ENCODE measurements around the gene TBC1D10A. TPM values are rescaled to one million over a fixed set of nuclear protein-coding genes. Genes with fewer than 3 reads are reported as not detected.

The TBC1D10A gene
- total and polyA plus RNA-seq, 2 donors (not counting 1 experiment from before 2014, with no cell fraction given): 10.8 to 11.7 TPM

DNA sequence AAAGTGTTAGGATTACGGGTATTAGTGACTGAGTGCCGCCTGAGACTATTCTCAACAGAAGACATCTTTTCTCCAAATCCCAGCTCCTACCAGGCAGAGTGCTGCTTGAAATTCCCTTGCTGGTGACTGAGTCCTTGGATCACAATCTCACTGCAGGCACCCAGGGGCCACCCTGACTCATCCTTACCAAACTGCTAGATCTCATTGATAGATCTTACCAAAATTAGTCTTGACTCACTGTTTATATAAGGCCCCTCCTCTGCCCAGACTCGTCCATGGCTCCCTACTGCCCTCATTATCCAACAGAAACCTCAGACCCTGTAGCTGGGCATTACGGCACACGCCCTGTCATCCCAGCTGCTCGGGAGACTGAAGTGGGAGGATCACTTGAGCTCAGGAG is 14.7 kb downstream of the TBC1D10A start:
- H3K9me3 ChIP-seq (ENCODE audit: control insufficient read depth, insufficient read depth, low read depth, low read length): no peaks in the 10 kb centered on the region
- H3K4me3 ChIP-seq (replicated peaks in 1 of 4; ENCODE audit: control extremely low read depth in 1 of 4, insufficient read depth in 1 of 4, low read depth in 3 of 4, low read length in 4 of 4): no peak overlapping the region
- H3K9ac ChIP-seq (ENCODE audit: insufficient read depth, low read length): no peak overlapping the region
- H3K4me1 ChIP-seq (ENCODE audit: control insufficient read depth, extremely low read depth, insufficient read depth, low read length): peaks cover 32% of the 10 kb centered on the region
- TF ChIP-seq, protein P1, sequence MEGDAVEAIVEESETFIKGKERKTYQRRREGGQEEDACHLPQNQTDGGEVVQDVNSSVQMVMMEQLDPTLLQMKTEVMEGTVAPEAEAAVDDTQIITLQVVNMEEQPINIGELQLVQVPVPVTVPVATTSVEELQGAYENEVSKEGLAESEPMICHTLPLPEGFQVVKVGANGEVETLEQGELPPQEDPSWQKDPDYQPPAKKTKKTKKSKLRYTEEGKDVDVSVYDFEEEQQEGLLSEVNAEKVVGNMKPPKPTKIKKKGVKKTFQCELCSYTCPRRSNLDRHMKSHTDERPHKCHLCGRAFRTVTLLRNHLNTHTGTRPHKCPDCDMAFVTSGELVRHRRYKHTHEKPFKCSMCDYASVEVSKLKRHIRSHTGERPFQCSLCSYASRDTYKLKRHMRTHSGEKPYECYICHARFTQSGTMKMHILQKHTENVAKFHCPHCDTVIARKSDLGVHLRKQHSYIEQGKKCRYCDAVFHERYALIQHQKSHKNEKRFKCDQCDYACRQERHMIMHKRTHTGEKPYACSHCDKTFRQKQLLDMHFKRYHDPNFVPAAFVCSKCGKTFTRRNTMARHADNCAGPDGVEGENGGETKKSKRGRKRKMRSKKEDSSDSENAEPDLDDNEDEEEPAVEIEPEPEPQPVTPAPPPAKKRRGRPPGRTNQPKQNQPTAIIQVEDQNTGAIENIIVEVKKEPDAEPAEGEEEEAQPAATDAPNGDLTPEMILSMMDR (conservative IDR thresholded peaks at IDR 0.05 in 1 of 2, IDR thresholded peaks at IDR 0.05 in 1 of 2; ENCODE audit: low read depth in 1 of 2, low read length in 2 of 2): no peak
- no peak for TF ChIP-seq EZH2 (IDR thresholded peaks at IDR 0.05; ENCODE audit: low read length, missing control alignments)
- no peak overlapping the region for H2AFZ ChIP-seq (ENCODE audit: low read length)
- peak overlapping the region; percentile 49 for H3K27ac ChIP-seq (ENCODE audit: insufficient read depth, low read length)
- H3K27me3 ChIP-seq (ENCODE audit: control insufficient read depth, insufficient read depth, low read length): no peaks in the 10 kb centered on the region
- H3K4me2 ChIP-seq (ENCODE audit: extremely low read depth, insufficient read depth, low read length): no peak overlapping the region
- peaks cover 13% of the 10 kb centered on the region for H3K79me2 ChIP-seq (ENCODE audit: control insufficient read depth, insufficient read depth, low read length)
- H4K20me1 ChIP-seq (ENCODE audit: control insufficient read depth, extremely low read depth, insufficient read depth, low read length): peaks cover 2% of the 10 kb centered on the region
- DNase-seq (ENCODE audit: low read depth in 2 of 2): peak; percentile 76 to 91
- no peaks in the 10 kb centered on the region for H3K36me3 ChIP-seq (ENCODE audit: control insufficient read depth, insufficient read depth, low read length)

DNA sequence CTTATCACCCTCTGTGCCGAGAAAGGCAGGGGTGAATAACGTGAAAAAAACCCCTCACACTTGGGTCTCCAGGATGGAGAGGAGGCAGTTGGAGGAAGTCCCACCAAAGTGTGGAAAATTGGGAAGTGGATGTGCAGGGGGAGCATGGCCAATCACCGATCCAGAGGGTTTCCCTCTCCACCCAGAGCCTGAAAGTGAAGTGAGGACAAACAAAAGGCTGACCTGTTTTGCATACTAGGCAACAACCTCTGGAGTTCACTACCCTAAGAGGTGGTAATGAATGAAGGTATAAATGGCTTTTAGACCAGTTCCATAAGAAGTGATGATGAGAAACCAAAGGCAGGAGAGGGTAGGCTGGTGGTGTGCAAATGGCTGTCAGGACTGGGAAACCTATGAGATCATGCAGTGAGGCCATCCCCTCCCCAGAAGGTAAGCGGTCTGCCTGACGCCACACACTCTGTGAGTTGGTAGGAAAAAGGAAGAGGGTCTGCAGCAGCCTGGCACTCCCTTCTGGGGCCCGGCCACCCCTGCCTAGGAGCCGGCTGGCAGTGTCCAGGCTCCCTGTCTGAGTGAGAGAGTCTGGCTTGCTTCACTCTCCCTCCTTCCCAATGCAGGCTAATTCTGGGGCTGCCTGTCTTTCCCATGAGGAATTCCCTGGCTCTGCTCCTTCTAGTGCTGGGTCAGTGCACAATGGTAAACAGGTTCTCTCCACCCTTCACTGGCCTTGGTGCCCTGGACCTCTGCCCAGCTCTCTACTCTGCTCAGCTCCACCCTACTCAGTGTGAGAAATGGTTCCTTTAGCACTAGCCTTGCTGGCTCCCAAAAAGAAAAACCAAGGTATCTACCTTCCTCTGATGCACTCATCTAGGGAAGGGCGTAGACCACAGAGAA is 15.6 kb downstream of the TBC1D10A start:
- Histone ChIP-seq H3K79me2 (ENCODE audit: control insufficient read depth, insufficient read depth, low read length) (peaks cover 15% of the 10 kb centered on the region), H3K4me3 (replicated peaks in 1 of 4; ENCODE audit: control extremely low read depth in 1 of 4, insufficient read depth in 1 of 4, low read depth in 3 of 4, low read length in 4 of 4) (no peak overlapping the region), H3K36me3 (ENCODE audit: control insufficient read depth, insufficient read depth, low read length) (no peaks in the 10 kb centered on the region), H3K4me1 (ENCODE audit: control insufficient read depth, extremely low read depth, insufficient read depth, low read length) (peaks cover 32% of the 10 kb centered on the region), H3K9ac (ENCODE audit: insufficient read depth, low read length) (no peak overlapping the region), H3K27me3 (ENCODE audit: control insufficient read depth, insufficient read depth, low read length) (no peaks in the 10 kb centered on the region), H3K4me2 (ENCODE audit: extremely low read depth, insufficient read depth, low read length) (peak overlapping the region; percentile 36), H2AFZ (ENCODE audit: low read length) (no peak overlapping the region), H3K27ac (ENCODE audit: insufficient read depth, low read length) (peak overlapping the region; percentile 49), H3K9me3 (ENCODE audit: control insufficient read depth, insufficient read depth, low read depth, low read length) (no peaks in the 10 kb centered on the region), H4K20me1 (ENCODE audit: control insufficient read depth, extremely low read depth, insufficient read depth, low read length) (peaks cover 2% of the 10 kb centered on the region)
- TF ChIP-seq EZH2 (IDR thresholded peaks at IDR 0.05; ENCODE audit: low read length, missing control alignments): no peak
- peak; percentile 78 to 87 for DNase-seq (ENCODE audit: low read depth in 2 of 2)

- H3K27me3 ChIP-seq (ENCODE audit: control insufficient read depth, insufficient read depth, low read length): no peaks in the 10 kb centered on the region
- no peaks in the 10 kb centered on the region for H3K36me3 ChIP-seq (ENCODE audit: control insufficient read depth, insufficient read depth, low read length)
- H4K20me1 ChIP-seq (ENCODE audit: control insufficient read depth, extremely low read depth, insufficient read depth, low read length): peaks cover 2% of the 10 kb centered on the region
- H3K4me2 ChIP-seq (ENCODE audit: extremely low read depth, insufficient read depth, low read length): no peak overlapping the region
- H2AFZ ChIP-seq (ENCODE audit: low read length): no peak overlapping the region
- H3K27ac ChIP-seq (ENCODE audit: insufficient read depth, low read length): no peak overlapping the region
- H3K4me3 ChIP-seq (replicated peaks in 1 of 4; ENCODE audit: control extremely low read depth in 1 of 4, insufficient read depth in 1 of 4, low read depth in 3 of 4, low read length in 4 of 4): no peak overlapping the region
- peaks cover 15% of the 10 kb centered on the region for H3K79me2 ChIP-seq (ENCODE audit: control insufficient read depth, insufficient read depth, low read length)
- DNase-seq (ENCODE audit: low read depth in 2 of 2): peak; percentile 65 to 78
- H3K4me1 ChIP-seq (ENCODE audit: control insufficient read depth, extremely low read depth, insufficient read depth, low read length): peaks cover 36% of the 10 kb centered on the region
- no peak overlapping the region for H3K9ac ChIP-seq (ENCODE audit: insufficient read depth, low read length)
- H3K9me3 ChIP-seq (ENCODE audit: control insufficient read depth, insufficient read depth, low read depth, low read length): no peaks in the 10 kb centered on the region
- no peak for TF ChIP-seq EZH2 (IDR thresholded peaks at IDR 0.05; ENCODE audit: low read length, missing control alignments)
- TF ChIP-seq, protein P1 (conservative IDR thresholded peaks at IDR 0.05 in 1 of 2, IDR thresholded peaks at IDR 0.05 in 1 of 2; ENCODE audit: low read depth in 1 of 2, low read length in 2 of 2): no peak
These were observed 16.6 kb downstream of the TBC1D10A start for GRCh38 chr22:30309951-30310741.
